BJ (cell line): Measurements from ENCODE around the gene CYP4A22. TPM values are rescaled to one million over a fixed set of nuclear protein-coding genes. Genes with fewer than 3 reads are reported as not detected.

Experiments
- CTCF ChIA-PET: fragments of 350-600 bp; formaldehyde crosslinking; extraction: SDS; loops from one replicate; lab custom pipeline; 2021; ENCODE audit warnings: antibody characterized with exemption, inconsistent platforms; lab: Yijun Ruan, JAX
- POLR2A ChIA-PET: fragments of 300-600 bp; sonication (Branson Sonifier 250); formaldehyde crosslinking; extraction: SDS; loops from one replicate; lab custom pipeline; 2021; ENCODE audit warnings: antibody characterized with exemption; lab: Charles Lee
- DNase-seq: peaks from one replicate; pipeline ENCODE4 v3.0.0-alpha.2; 2011; ENCODE audit warnings: low read depth
- H3K27me3 ChIP-seq: 2 replicates; pipeline ENCODE4 v1.6.0; 2011; ENCODE audit warnings: low read length; ENCODE audit not compliant: control insufficient read depth, insufficient read depth
- H3K36me3 ChIP-seq: 2 replicates; pipeline ENCODE4 v1.5.1; 2011; ENCODE audit warnings: low read length; ENCODE audit not compliant: control insufficient read depth, insufficient read depth
- H3K4me3 ChIP-seq: 2 replicates; pipeline ENCODE4 v1.5.1; 2011; ENCODE audit warnings: low read depth, mild to moderate bottlenecking, control low read depth, low read length
- CTCF ChIP-seq: IDR thresholded peaks from 2 replicates; pipeline ENCODE4 v1.5.1; 2011; ENCODE audit warnings: low read depth, mild to moderate bottlenecking, control low read depth, inconsistent platforms, low read length, moderate library complexity; ENCODE audit not compliant: insufficient read depth
- polyA plus RNA-seq: library from polyadenylated mRNA; depleted of rRNA; stranded (reverse); fragments of >200 nt; gene quantifications from 2 replicates; pipeline ENCODE4 v1.2.3, GENCODE V29; 2011

Gene CYP4A22
- polyA plus RNA-seq, 1 experiment, result not detected

GRCh38 chr1:47175227-47175934 is 38.1 kb downstream of the CYP4A22 start:
- no peaks in the 10 kb centered on the region for H3K36me3 ChIP-seq
- no peak overlapping the region for H3K4me3 ChIP-seq
- CTCF ChIA-PET, result interaction anchor here (0.6 to 2.9 kb wide), 16 partner anchors 8 to 765 kb away, joined by 3 to 25 read pairs (median 4); partner anchors contain the start of gene PDZK1IP1
- no peak for DNase-seq
- H3K27me3 ChIP-seq, result no peaks in the 10 kb centered on the region
- POLR2A ChIA-PET, result no interaction called here
- peak; percentile 98 for TF ChIP-seq CTCF

- POLR2A ChIA-PET, result no interaction called here
- no peak for DNase-seq
- Histone ChIP-seq H3K27me3 (no peaks in the 10 kb centered on the region; the same call in 1 of the 2 replicates), H3K36me3 (no peaks in the 10 kb centered on the region), H3K4me3 (no peak overlapping the region)
- TF ChIP-seq CTCF, result no peak
- CTCF ChIA-PET, result interaction anchor here (0.8 to 4.0 kb wide), 18 partner anchors 14 to 560 kb away, joined by 3 to 66 read pairs (median 5); partner anchors contain the start of gene PDZK1IP1
These were observed 40.8 kb downstream of the CYP4A22 start for GRCh38 chr1:47178020-47178419.

- POLR2A ChIA-PET, result interaction anchor here (0.6 to 0.7 kb wide), 2 partner anchors 15 to 84 kb away, joined by 3 read pairs; no protein-coding TSS in a partner anchor
- CTCF ChIA-PET, result interaction anchor here (0.6 to 4.0 kb wide), 36 partner anchors 9 to 560 kb away, joined by 3 to 66 read pairs (median 4); partner anchors contain the start of genes CMPK1 and PDZK1IP1
- no peak for TF ChIP-seq CTCF
- no peak for DNase-seq
- H3K4me3 ChIP-seq, result peak overlapping the region; percentile 18; the same call in 1 of the 2 replicates
- no peaks in the 10 kb centered on the region; the same call in 1 of the 2 replicates for H3K27me3 ChIP-seq
- no peaks in the 10 kb centered on the region for H3K36me3 ChIP-seq
These were observed 41.4 kb downstream of the CYP4A22 start for GRCh38 chr1:47178654-47179016.

GRCh38 chr1:47179017-47179987 is 42.1 kb downstream of the CYP4A22 start:
- DNase-seq, result peak; percentile 68
- TF ChIP-seq CTCF, result peak; percentile 99
- Histone ChIP-seq H3K27me3 (no peaks in the 10 kb centered on the region; the same call in 1 of the 2 replicates), H3K4me3 (peak overlapping the region; percentile 39), H3K36me3 (no peaks in the 10 kb centered on the region)
- ChIA-PET POLR2A (interaction anchor here (0.5 to 0.7 kb wide), 4 partner anchors 11 to 83 kb away, joined by 3 read pairs; partner anchors contain the start of gene PDZK1IP1), CTCF (interaction anchor here (0.6 to 4.0 kb wide), 46 partner anchors 9 to 734 kb away, joined by 3 to 66 read pairs (median 4); partner anchors contain the start of genes CMPK1, FOXD2 and PDZK1IP1)
